ENCODE data around the gene CLSTN3.

CLSTN3 gene

DNA sequence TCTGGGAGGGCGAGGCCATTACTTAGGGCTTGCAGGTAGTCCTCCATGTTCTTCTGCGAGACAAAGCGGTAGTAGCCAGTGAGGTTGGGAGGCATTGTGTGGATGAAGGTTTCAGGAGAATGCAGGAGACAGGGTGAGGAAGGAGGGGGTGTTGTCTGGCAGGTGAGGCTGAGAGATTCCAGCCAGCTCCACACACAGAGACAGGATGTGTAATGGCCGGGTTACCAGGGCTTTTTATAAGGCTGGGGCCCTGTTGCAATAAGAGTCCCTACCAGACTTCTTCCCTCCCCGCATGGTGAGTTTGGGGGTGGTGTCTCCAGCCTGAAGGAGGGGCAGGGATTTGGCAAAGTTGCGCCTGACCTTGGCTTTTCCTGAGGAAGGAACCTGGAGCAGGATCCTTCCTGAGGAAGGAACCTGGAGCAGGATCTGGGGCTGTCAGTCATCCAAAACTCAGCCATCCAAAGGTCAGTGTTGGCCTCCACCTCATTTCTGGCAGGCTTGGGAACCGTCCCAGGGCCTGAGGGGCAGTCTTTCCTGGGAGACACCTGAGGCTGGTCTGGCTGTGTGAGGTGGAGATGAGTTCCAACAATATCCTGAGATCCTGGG lies 1.4 kb upstream of the CLSTN3 start, which contains the start of gene RBP5:
Gene RBP5 (minus strand): TSS at position 209 of the 606 bp plus-strand sequence. CDS start 114 bp downstream, at position 95.
- DNase-seq: no peak

DNA sequence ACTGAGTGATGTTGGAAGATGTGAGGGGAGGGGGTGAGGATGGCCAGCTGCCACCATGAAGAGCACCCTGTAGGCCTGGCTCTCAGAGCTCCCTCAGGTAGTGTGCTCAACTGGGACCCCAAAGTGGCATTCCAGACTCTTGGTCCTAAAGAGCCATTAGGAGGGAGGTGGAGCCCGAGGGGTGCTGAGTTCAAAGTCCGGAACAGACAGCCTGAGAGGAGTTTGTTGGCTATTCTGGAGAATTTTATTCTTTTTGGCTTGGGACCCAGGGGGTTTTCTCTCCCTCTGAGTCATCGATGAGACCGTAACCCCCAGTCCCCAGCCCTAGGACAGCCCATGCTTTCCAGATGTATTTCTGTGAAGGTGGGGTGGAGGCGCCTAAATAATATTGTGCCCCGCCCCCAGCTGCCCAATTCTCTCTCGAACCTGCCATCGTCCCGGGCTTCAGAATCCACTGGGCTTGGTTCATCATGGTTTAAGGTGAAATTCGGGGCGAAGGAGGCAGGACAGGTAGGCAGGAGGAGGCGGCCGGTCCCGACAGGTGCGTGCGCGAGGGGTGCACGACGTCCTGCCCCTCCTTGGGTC lies 792 bp upstream of the CLSTN3 start:
- DNase-seq: no peak

DNA sequence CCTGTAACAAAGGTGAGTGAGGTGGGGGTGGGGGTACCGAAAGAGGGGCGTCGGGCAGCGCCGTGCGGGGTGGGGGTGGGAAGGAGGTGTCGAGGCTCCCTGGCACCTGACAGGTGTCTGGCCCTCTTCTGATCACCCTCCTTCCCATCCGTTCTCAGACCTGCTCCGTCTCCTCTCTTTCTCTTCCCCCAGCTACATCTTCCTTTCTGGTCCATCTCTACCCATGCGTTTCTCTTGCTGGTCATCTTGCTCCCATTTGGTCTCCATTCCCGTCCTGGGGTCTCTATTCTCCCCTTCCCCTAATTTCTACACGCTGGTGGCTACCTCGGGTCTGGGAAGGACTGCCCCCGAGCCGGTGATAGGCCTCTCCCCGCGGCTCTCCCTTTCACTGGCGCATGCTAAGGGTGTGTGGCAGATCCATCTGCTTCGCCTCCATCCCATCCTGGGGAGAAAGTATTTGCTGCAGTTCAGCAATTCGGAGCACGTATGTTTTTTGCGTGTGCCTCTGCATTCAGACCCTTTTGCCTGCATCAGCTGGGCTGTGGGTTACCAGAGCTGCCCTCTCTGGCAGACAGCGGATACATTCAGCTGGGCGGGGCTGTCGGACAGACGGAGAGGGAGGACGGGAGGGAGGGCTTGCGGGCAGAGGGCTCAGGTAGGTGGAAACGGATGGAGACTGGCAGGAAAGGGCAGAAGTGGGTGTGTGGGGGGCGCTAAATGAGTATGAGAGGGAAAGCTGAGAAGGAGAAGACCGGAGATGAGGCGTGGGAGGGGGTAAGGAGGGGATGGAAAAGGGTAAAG lies 730 bp downstream of the CLSTN3 start:
- DNase-seq: peak in 1 of 3 donors; percentile 22

DNA sequence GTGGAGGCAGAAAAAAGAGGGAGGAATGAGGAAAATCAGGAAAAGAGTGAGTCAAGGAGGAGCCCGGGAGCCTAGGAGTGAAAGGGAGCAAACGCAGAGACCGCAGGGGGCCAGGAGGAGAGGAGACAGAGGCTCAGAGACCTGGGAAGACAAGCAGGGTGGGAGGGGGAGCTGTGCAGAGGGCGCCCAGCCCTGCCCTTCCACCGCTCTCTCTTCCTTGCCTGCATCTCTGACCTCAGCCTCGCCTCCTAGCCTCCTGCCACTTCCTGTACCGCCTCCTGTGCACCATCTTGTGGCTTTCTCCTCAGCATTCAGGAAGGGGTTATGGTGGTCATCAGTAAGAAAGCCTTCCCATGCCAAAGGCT lies 1.3 kb downstream of the CLSTN3 start:
- DNase-seq: peak in 1 of 3 donors; percentile 11

DNA sequence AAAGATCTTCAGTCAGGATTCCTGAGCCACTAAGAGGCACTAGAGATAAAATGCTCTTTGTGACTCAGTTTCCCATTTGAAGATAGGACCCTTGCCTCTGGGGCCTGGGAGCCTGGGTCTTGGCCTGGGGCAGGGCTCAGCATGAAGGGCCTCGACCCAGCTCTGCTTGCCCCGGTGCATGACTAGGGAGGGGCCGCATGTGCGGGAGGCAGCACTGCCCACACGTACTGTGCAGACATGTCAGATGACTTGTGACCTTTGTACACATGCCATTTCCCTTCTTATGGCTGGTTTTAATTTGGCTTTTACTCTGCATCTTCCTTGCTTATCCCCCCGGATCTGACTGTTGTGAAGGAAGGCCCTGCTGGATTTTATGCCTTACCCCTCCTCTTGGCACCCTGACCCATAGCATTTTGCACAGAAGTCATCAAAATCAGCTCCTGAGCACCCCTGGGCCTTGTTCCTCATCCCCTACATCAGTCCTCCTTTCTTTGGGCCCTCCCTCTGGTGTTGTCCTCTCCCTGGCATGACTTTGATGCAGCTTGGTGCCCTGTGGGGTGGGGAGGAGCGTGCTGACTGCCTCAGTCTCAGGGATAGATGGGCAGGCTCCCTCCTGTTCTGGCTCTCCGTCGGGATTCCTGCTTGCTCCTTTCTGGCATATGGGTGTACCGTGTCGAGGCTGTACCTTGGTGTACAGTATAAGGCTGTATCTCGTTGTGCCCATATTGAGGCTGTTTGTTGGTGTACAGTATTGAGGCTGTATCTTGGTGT lies 4.4 kb downstream of the CLSTN3 start:
- peak in 1 of 3 donors; percentile 13 for DNase-seq

DNA sequence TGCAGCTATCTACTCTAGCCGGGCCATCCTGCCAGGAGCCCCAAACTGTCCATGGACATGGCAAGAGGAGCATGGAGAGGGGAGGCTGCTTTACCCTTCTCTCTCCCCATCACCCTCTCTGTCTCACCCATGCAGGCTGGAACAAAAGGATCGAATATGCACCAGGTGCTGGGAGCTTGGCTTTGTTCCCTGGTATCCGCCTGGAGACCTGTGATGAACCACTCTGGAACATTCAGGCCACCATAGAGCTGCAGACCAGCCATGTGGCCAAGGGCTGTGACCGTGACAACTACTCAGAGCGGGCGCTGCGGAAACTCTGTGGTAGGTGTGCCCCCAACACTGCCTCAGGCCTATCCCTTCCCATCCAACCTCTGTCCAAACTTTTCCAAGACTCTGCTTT lies 5.9 kb downstream of the CLSTN3 start:
- no peak for DNase-seq

DNA sequence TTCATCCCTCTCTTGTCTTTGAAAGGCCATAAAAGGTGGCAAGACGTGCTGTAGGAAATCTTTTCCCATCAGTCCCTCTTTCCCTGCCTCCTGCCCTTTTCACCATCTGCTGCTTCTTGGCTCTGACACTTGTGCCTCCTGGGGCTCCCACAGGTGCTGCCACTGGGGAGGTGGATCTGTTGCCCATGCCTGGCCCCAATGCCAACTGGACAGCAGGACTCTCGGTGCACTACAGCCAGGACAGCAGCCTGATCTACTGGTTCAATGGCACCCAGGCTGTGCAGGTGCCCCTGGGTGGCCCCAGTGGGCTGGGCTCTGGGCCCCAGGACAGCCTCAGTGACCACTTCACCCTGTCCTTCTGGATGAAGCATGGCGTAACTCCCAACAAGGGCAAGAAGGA lies 6.5 kb downstream of the CLSTN3 start:
- DNase-seq: no peak

DNA sequence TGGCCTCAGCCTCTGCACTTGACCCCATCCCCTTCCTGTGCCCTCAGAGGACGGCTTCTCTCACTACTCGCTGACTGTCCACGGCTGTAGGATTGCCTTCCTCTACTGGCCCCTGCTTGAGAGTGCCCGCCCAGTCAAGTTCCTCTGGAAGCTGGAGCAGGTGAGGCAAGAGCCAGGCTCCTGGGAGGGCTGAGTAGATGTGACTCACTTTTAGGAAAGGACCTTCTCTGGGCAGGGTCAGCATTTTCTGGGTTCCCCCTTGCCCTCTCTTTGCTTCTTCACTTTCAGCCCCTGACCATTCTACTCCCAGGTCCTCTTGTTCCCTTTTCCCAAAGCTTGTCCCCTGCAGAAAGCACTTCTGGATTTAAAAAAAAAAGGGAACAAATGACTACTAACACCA lies 7.7 kb downstream of the CLSTN3 start:
- DNase-seq: peak; percentile 62 to 69 (median 65)

DNA sequence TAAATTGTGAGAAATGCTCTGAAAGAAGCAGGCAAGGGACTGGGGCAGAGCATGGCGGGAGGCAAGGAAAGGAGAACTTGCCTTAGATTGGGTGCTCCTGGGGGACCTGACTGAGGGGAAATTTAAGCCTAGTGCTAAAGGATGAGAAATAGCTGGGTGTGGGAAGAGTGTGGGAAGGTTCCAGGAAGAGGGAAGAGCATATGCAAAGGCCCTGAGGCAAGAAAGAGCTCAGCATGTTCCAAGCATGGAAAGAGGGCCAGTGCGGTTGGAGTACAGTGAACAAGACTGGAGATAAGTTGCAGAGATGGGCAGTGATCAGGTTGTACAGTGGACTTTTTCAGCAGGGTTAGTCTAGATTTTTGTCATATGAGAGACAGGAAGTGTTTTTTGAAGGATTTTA lies 9.0 kb downstream of the CLSTN3 start:
- DNase-seq: peak in 2 of 3 donors; percentile 27 to 43

DNA sequence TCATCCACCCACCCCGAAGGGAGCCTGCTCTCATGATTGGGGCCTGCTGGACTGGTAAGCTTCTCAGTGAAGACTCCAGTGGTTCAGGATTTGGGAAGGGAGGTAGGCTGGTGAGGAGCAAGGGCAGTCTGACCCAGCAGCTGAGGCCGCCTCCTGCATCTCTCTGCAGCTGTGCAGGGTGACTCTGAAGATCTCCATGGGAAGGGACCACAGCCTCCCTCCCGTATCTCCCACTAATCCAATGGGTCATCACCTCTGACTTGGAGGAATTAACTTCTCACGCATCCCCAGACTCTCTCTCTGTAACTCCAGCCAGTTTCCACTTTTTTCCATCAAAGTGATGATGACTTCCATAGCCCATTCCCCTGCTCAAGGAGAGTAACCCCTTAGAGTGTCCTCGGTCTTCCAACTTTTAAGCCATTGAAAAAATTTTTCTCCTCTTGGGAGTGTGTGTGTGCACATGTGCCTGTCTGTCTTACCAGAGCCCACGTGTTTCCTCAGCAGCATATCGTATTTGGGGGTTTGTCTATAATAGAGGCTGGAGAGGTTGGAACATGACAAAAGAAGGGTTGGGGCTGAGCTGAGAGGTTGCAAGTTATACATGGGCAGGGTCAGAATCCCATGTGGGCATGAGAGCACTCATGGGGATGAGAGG lies 11.3 kb downstream of the CLSTN3 start:
- no peak for DNase-seq

DNA sequence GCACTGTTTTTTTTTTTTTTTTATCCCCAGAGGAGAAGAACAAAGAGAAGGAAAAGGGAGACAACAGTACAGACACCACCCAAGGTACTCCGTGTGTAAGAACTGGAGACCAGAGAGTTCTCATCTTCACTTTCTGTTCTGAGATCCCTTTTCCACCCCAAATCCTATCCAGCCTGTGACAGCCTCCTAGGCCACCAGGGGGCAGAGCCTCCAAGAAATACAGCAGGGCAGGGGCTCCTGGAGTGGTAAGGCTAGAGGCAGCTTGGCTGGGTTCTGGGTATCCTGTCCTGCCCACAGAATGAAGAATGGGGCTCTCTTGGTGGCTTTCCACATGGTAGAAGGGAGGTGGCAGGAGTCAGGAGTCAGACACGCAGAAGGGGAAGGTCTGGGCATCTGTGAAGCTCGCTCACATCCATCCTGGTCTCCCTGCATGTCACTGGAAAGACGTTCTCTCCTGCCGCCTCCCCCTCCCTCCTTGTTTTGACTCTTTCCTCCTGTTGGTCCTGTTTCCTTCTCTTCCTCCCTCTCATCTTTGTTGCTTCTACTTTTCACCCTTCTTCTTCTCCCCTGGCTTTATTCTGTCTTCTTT lies 12.0 kb downstream of the CLSTN3 start:
- peak; percentile 80 to 88 (median 82) for DNase-seq

DNA sequence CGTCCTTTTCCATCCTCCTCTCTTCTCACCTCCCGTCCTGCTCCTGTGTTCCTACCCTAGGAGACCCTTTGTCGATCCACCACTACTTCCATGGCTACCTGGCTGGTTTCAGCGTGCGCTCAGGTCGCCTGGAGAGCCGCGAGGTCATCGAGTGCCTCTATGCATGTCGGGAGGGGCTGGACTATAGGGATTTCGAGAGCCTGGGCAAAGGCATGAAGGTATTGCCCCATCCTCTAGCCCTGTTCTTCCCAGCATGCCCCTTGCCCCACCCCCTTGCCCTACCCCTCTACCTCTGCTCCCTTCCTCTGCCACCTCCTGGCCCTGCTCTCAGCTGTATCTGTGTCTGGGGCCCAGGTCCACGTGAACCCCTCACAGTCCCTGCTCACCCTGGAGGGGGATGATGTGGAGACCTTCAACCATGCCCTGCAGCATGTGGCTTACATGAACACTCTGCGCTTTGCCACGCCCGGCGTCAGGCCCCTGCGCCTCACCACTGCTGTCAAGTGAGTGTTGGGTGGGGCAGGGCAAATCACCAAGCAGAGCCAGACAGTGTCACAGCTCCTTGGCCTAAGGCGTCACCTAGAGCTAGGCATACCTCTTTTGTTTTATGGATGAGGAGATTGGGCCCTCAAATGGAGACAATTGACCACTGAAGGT lies 12.8 kb downstream of the CLSTN3 start:
- DNase-seq: no peak

DNA sequence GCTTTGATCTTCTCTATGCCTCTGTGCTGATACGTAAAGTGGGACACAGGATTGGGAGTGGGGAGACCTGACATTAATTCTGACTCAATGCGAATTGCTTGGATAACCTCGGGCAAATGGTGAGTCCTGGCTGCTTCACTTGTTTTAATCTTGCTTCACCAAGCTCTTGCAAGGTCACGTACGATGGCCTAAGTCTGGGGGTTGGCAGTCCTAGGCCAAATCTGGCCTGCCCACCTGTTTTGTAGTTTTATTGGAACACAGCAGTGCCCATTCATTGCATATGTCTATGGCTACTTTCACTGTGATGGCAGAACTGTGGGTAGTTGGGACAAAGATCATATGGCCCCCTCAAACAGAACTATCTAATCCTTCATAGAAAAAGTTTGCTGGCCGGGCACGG lies 13.4 kb downstream of the CLSTN3 start:
- no peak for DNase-seq

DNA sequence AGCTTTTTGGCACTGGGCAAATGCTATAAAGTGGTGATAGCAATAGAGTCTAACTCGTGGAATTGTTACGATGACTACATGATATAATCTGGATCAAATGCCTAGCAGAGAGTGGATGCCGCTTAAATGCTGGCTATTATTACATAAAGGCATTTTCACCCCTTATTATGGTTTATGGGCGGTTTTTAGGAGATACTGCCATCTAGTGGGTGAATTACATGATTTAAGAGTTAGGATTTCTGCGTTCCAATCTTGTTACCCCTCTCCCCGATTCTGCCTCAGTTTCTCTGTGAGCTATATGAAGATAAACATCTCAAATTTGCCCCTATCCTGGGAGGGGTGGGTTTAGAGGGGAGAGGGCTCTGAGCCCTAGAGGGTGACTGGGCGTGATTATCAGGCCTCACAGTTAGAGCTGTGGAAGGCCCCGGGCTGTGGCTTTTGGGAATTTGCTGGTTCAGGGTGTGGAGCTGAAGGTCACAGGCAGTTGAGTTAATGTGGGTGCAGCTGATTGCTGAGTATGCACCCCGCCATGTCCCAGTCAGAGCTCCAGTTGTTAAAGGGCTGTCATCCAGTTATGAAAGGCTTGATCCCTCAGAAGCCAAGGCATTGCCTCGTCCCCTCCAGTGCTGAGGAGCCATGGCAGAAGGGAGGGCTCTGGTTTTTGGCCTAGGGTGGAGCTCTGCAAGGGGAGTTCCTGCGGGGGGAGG lies 14.4 kb downstream of the CLSTN3 start:
- peak; percentile 46 to 67 (median 50) for DNase-seq

DNA sequence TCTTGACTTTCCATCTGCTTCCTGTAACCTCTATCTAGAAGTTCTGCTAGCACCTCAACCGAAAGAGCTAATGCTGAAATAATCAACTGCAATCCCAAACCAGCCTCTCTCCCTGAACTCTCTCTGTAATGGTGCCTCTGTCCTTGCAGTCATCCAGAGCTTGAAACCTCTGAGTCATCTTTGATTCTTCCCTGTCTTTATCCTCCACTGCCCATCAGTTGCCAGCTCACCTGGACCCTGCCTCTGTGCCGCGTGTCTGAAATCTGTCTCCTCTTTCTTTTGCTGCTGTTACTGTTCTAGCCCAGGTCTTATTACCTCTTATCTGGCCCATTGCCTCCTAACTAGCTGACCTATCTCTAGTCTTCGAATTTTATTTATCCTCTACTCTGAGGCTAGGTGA lies 15.5 kb downstream of the CLSTN3 start:
- no peak for DNase-seq

DNA sequence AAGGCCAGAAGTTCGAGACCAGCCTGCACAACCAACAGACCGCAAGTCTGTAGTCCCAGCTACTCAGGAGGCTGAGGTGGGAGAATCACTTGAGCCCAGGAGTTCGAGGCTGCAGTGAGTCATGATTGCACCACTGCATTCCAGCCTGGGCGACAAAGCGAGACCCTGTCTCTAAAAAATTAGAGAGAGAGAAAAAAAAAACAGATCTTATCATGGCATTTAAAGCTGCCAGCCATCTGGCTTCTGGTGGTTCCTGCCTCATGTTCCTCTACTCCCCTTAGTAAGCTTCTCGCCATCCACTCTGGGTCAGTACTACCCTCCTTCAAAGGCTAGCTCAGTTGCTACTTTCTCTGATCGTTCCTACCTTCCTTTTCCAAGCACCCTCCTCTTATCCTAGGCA lies 16.1 kb downstream of the CLSTN3 start:
- DNase-seq: no peak

DNA sequence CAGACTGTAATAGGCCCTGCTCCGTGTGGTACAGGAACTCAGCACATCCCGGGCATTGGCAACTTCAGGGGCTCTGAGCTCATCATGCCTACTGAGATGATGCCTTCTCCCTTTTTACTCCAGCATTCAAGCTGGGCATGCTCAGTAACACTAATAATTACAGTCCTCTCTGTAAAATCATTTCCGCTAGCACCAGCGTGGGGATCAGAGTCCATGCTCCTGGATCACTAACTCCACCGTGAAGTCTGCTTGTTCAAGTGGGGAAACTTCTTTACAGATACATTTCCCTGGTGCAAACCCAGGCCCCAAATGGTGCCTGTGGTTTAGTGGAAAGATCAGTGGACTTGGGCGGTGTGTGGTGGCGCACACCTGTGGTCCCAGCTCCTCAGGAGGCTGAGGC lies 16.7 kb downstream of the CLSTN3 start:
- no peak for DNase-seq

DNA sequence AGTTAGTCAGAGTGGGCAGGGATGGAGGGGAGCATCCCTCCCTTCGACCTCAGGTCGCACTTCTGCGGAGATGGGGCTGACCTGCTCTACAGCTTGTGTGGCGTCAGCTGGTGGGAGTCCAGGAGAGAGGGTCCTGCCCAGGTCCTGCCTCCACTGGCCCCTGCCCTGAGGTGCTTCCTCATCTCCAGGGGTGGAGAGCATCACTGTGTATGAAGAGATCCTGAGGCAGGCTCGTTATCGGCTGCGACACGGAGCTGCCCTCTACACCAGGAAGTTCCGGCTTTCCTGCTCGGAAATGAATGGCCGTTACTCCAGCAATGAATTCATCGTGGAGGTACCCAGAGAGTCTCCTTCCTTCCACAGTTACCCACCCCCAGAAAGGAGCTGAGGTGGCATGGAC lies 20.2 kb downstream of the CLSTN3 start:
- no peak for DNase-seq

DNA sequence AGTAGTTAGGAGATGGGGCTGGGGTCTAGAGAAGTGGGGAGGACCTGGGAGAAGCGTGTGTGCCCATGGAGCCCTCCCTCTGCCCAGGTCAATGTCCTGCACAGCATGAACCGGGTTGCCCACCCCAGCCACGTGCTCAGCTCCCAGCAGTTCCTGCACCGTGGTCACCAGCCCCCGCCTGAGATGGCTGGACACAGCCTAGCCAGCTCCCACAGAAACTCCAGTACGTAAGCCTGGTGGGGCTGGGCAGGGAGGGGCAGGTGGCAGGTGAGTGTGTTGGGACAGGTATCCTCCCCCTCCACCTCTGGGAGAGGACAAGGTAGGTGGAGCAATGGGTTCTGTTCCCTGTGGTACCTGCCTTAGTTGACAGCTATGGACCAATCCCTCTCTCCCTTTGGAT lies 20.7 kb downstream of the CLSTN3 start:
- no peak for DNase-seq

DNA sequence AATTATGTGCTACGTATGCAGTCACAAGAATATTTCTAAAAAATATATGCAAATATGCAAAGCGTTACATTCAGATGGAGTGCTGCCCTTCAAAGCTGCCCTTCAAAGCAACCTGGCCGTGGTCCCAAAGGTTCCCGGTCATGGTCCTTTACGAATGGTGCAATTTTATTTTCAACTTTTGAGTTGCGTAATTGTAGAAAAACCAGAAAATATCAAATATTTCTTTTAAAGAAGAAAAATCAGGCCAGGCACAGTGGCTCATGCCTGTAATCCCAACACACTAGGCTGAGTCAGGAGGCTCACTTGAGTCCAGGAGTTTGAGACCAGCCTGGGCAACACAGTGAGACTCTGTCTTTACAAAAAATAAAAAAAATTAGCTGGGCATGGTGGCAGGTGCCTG lies 21.4 kb downstream of the CLSTN3 start:
- DNase-seq: peak in 1 of 3 donors; percentile 32

DNA sequence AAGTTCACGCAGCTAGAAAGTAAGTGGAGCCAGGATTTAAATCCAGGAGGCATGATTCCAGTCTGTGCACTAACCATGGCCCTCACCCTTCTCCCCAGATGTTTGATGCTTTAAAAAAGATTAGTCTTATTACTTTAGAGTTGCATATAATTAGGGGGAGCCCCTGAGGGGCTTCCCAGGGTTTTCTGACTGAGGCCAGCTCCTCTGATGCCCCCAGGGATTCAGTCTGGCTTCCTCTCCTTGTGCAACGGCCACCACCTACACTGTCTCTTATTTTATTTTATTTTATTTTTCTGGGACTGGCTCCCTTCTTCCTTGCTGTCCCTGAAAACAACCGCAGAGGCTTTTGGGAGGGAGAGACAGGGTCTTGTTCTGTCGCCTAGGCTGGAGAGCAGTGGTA lies 22.6 kb downstream of the CLSTN3 start:
- DNase-seq: no peak
